Measurements from ENCODE around the gene GNB1.

GRCh38 chr1:1927751-1928150, 36.9 kb upstream of the GNB1 start:
- no peak for TF ChIP-seq BCLAF1 (IDR thresholded peaks at IDR 0.05)
- no peak for TF ChIP-seq CTCF (IDR thresholded peaks at IDR 0.05 in 2 of 3, conservative IDR thresholded peaks at IDR 0.05 in 1 of 3; ENCODE audit: control insufficient read depth in 2 of 3, extremely low read depth in 1 of 3, insufficient read depth in 1 of 3, low read depth in 3 of 3, low read length in 3 of 3)
- no peak for TF ChIP-seq REST (IDR thresholded peaks at IDR 0.05; ENCODE audit: low read depth, low read length)
- TF ChIP-seq EGR1 (IDR thresholded peaks at IDR 0.05; ENCODE audit: borderline replicate concordance in 1 of 2, low read depth in 2 of 2, low read length in 2 of 2), result no peak
- no peak for TF ChIP-seq YY1 (IDR thresholded peaks at IDR 0.05; ENCODE audit: low read depth, low read length)

Data from GM12878 (cell line).